A549 (cell line): Measurements from ENCODE around the gene RLBP1. TPM values are rescaled to one million over a fixed set of nuclear protein-coding genes. Genes with fewer than 3 reads are reported as not detected.

ENCODE experiments used
- ATAC-seq, 2 experiments: fragments of 200-7000 bp in 1 of 2; fragments of >200 bp in 1 of 2; cut with Nextera tagmentation in 1 of 2; cut with Tn5 transposase in 1 of 2; 3 replicates each; pipeline versions ENCODE4 v1.8.0 to v1.9.1; 2018 to 2020; ENCODE audit warnings: mild to moderate bottlenecking in 1 of 2, moderate library complexity in 1 of 2
- CTCF ChIA-PET: fragments of 300-600 bp; sonication (Branson Sonifier 250); formaldehyde crosslinking; extraction: SDS; loops from one replicate; lab custom pipeline; 2021; ENCODE audit warnings: antibody characterized with exemption, inconsistent platforms; lab: Yijun Ruan, JAX
- POLR2A ChIA-PET: fragments of 350-600 bp; formaldehyde crosslinking; extraction: SDS; loops from one replicate; lab custom pipeline; 2021; ENCODE audit warnings: antibody characterized with exemption, inconsistent platforms; lab: Yijun Ruan, JAX
- DNase-seq, 2 experiments: peaks; one replicate each; pipeline versions ENCODE4 v3.0.0 to v3.0.0-alpha.2; 2011 to 2016; ENCODE audit warnings: low read depth in 1 of 2, low spot score in 1 of 2
- FAIRE-seq: peaks from 2 replicates; lab custom pipeline; 2011; peaks lifted over from hg19 to GRCh38; lab: Jason Lieb, UNC
- H3K27ac ChIP-seq, 2 experiments: fragments of >200 bp; sonication (Bioruptor Twin); formaldehyde crosslinking; 3 replicates each; pipeline ENCODE4 v1.5.1; 2016 to 2017
- H3K4me1 ChIP-seq: fragments of >200 bp; sonication (Bioruptor Twin); formaldehyde crosslinking; 3 replicates; pipeline ENCODE4 v1.6.1; 2016
- H3K4me2 ChIP-seq: fragments of >200 bp; sonication (Bioruptor Twin); formaldehyde crosslinking; 3 replicates; pipeline ENCODE4 v1.6.1; 2016
- H3K4me3 ChIP-seq: fragments of >200 bp; sonication (Bioruptor Twin); formaldehyde crosslinking; 3 replicates; pipeline ENCODE4 v1.5.1; 2016
- H3K9me3 ChIP-seq: fragments of >200 bp; sonication (Bioruptor Twin); formaldehyde crosslinking; 3 replicates; pipeline ENCODE4 v1.6.1; 2016
- ATOH8 ChIP-seq: fragments of 250-450 bp; sonication (Bioruptor Pico); IDR thresholded peaks from 2 replicates; pipeline ENCODE4 v1.5.0; 2020; ENCODE audit warnings: low read depth, mild to moderate bottlenecking, moderate library complexity
- CBX2 ChIP-seq: fragments of 200-600 bp; sonication (generic); IDR thresholded peaks from 2 replicates; pipeline ENCODE4 v1.6.1; 2016; ENCODE audit warnings: low read depth, mild to moderate bottlenecking, borderline replicate concordance
- CBX8 ChIP-seq: fragments of 200-600 bp; sonication (generic); IDR thresholded peaks from 2 replicates; pipeline ENCODE4 v1.6.1; 2016
- CTCF ChIP-seq: fragments of >200 bp; sonication (Bioruptor Twin); formaldehyde crosslinking; IDR thresholded peaks from 3 replicates; pipeline ENCODE4 v1.5.1; 2016
- E2F6 ChIP-seq: IDR thresholded peaks from 2 replicates; pipeline ENCODE4 v1.6.1; 2012; ENCODE audit warnings: low read depth, borderline replicate concordance
- FOSB ChIP-seq: fragments of 250-450 bp; sonication (Bioruptor Pico); IDR thresholded peaks from 2 replicates; pipeline ENCODE4 v1.5.0; 2020; ENCODE audit warnings: mild to moderate bottlenecking, moderate library complexity
- FOSL2 ChIP-seq, 2 experiments: fragments of 450-650 bp in 1 of 2; fragments of >200 bp in 1 of 2; sonication (Bioruptor Twin) in 1 of 2; formaldehyde crosslinking; IDR thresholded peaks; 2 replicates each; pipeline versions ENCODE4 v1.5.0 to v1.6.1; 2016 to 2020; ENCODE audit warnings: mild to moderate bottlenecking in 1 of 2, moderate library complexity in 1 of 2
- FOXS1 ChIP-seq: fragments of 250-450 bp; sonication (Bioruptor Pico); IDR thresholded peaks from 2 replicates; pipeline ENCODE4 v1.5.0; 2020; ENCODE audit warnings: mild to moderate bottlenecking, moderate library complexity
- GATA3 ChIP-seq: IDR thresholded peaks from 2 replicates; pipeline ENCODE4 v1.6.1; 2012; ENCODE audit warnings: borderline replicate concordance
- HMGXB4 ChIP-seq: fragments of 250-450 bp; sonication (Bioruptor Pico); IDR thresholded peaks from 2 replicates; pipeline ENCODE4 v1.5.0; 2021; ENCODE audit warnings: mild to moderate bottlenecking, moderate library complexity, borderline replicate concordance
- HOXA7 ChIP-seq: fragments of 250-450 bp; sonication (Bioruptor Pico); IDR thresholded peaks from 2 replicates; pipeline ENCODE4 v1.5.0; 2020; ENCODE audit warnings: mild to moderate bottlenecking, moderate library complexity
- JUNB ChIP-seq: fragments of >200 bp; sonication (Bioruptor Twin); formaldehyde crosslinking; IDR thresholded peaks from 2 replicates; pipeline ENCODE4 v1.6.1; 2016
- KDM1A ChIP-seq: fragments of 200-600 bp; sonication (generic); IDR thresholded peaks from 2 replicates; pipeline ENCODE4 v1.6.1; 2016; ENCODE audit warnings: low read depth, mild to moderate bottlenecking
- MAX ChIP-seq: IDR thresholded peaks from 2 replicates; pipeline ENCODE4 v1.6.1; 2012
- MAZ ChIP-seq: fragments of 150-350 bp; IDR thresholded peaks from 2 replicates; pipeline ENCODE4 v1.6.1; 2014; ENCODE audit warnings: antibody characterized with exemption, low read depth, low read length, borderline replicate concordance
- NFE2L2 ChIP-seq: fragments of 150-350 bp; conservative IDR thresholded peaks from 2 replicates; pipeline ENCODE4 v1.6.1; 2014; ENCODE audit warnings: low read length
- NR3C1 ChIP-seq: fragments of >200 bp; sonication (Bioruptor Twin); formaldehyde crosslinking; IDR thresholded peaks from 3 replicates; pipeline ENCODE4 v1.6.1; 2017
- POLR2A ChIP-seq: IDR thresholded peaks from 2 replicates; pipeline ENCODE4 v1.6.1; 2012; ENCODE audit warnings: mild to moderate bottlenecking, low read length
- RAD21 ChIP-seq, 2 experiments: fragments of >200 bp in 1 of 2; sonication (Bioruptor Twin) in 1 of 2; formaldehyde crosslinking in 1 of 2; IDR thresholded peaks in 1 of 2; conservative IDR thresholded peaks in 1 of 2; 2 replicates in 1 of 2; 3 replicates in 1 of 2; pipeline ENCODE4 v1.6.1; 2012 to 2018; ENCODE audit warnings: inconsistent platforms in 1 of 2
- RCOR1 ChIP-seq: fragments of 150-350 bp; IDR thresholded peaks from 2 replicates; pipeline ENCODE4 v1.6.1; 2014; ENCODE audit warnings: antibody characterized with exemption, low read length, low read depth
- REST ChIP-seq: fragments of 200-600 bp; sonication (generic); IDR thresholded peaks from 2 replicates; pipeline ENCODE4 v1.6.1; 2016; ENCODE audit warnings: antibody characterized with exemption, mild to moderate bottlenecking, moderate library complexity
- RFX5 ChIP-seq: fragments of 450-650 bp; IDR thresholded peaks from 2 replicates; pipeline ENCODE4 v1.7.1; 2014; ENCODE audit warnings: antibody characterized with exemption, mild to moderate bottlenecking, moderate library complexity
- SMC3 ChIP-seq: fragments of >200 bp; sonication (Bioruptor Twin); formaldehyde crosslinking; IDR thresholded peaks from 3 replicates; pipeline ENCODE4 v1.6.1; 2018; ENCODE audit warnings: inconsistent platforms
- SREBF2 ChIP-seq: fragments of 450-650 bp; IDR thresholded peaks from 2 replicates; pipeline ENCODE4 v1.6.1; 2014; ENCODE audit warnings: mild to moderate bottlenecking, moderate library complexity
- TP53 ChIP-seq: fragments of 250-450 bp; sonication (Bioruptor Pico); IDR thresholded peaks from 2 replicates; pipeline ENCODE4 v1.5.0; 2021; ENCODE audit warnings: mild to moderate bottlenecking, moderate library complexity
- ZSCAN20 ChIP-seq: fragments of 250-450 bp; sonication (Bioruptor Pico); IDR thresholded peaks from 2 replicates; pipeline ENCODE4 v1.8.0; 2022; ENCODE audit warnings: mild to moderate bottlenecking, moderate library complexity
- WGBS: methylation state at CpG from one replicate; pipeline ENCODE4 v1.1.6; 2017; ENCODE audit errors: missing lambda C conversion rate; 5-methylcytosine and 5-hydroxymethylcytosine counted together
- polyA plus RNA-seq, 4 experiments: library from polyadenylated mRNA; depleted of rRNA in 3 of 4; stranded (reverse); fragments of >200 nt; fragmentation: RNase III in 1 of 4; extraction: RNeasy Plus Mini Kit Qiagen cat#74134 plus additional on column Dnase treatment in 1 of 4; gene quantifications; 2 replicates in 3 of 4; 3 replicates in 1 of 4; pipeline ENCODE4 v1.2.3, GENCODE V29; 2011 to 2017

Gene RLBP1
- polyA plus RNA-seq, 2 of the 4 experiments (the other 2 are of a cell fraction), result not detected

- no peak for TF ChIP-seq GATA3
- no peak for TF ChIP-seq CTCF
- TF ChIP-seq FOSB, result no peak
- no peak for TF ChIP-seq FOXS1
- TF ChIP-seq REST, result no peak
- TF ChIP-seq POLR2A, result no peak
- TF ChIP-seq RCOR1, result no peak
- no peak for TF ChIP-seq KDM1A
- TF ChIP-seq HMGXB4, result no peak
- no peak for TF ChIP-seq NR3C1
- TF ChIP-seq FOSL2 (IDR thresholded peaks at IDR 0.05), result no peak
- TF ChIP-seq FOSL2 (CRISPR knock-in tag; IDR thresholded peaks at IDR 0.05), result no peak
- TF ChIP-seq SREBF2, result no peak
- TF ChIP-seq NFE2L2, result no peak
- TF ChIP-seq SMC3, result no peak
- TF ChIP-seq CBX2, result no peak
- no peak for TF ChIP-seq E2F6
- no peak for TF ChIP-seq RFX5
- no peak for TF ChIP-seq ZSCAN20 (CRISPR knock-in tag)
- ChIA-PET POLR2A (no interaction called here), CTCF (interaction anchor here (1.8 to 15.6 kb wide), 7 partner anchors 10 to 289 kb away, joined by 5 to 141 read pairs (median 9); no protein-coding TSS in a partner anchor)
- ATAC-seq (no peak), FAIRE-seq (no peak), DNase-seq (no peak)
- Histone ChIP-seq H3K9me3 (no peaks in the 10 kb centered on the region), H3K27ac (no peak overlapping the region), H3K4me2 (no peak overlapping the region), H3K4me1 (no peaks in the 10 kb centered on the region), H3K4me3 (no peak overlapping the region)
- 85% methylated on average over 6 of the region's 6 CpGs for WGBS
Measured at GRCh38 chr15:89186803-89187202, 34.6 kb downstream of the RLBP1 start.

- no peaks in the 10 kb centered on the region for H3K9me3 ChIP-seq
- no peak overlapping the region for H3K4me3 ChIP-seq
- ChIA-PET POLR2A (interaction anchor here (0.6 kb wide), 1 partner anchor 113 kb away, joined by 5 read pairs; no protein-coding TSS in a partner anchor), CTCF (interaction anchor here (0.7 to 15.6 kb wide), 5 partner anchors 8 to 128 kb away, joined by 4 to 141 read pairs (median 17); no protein-coding TSS in a partner anchor)
- H3K4me2 ChIP-seq, result no peak overlapping the region
- 97% methylated on average over 12 of the region's 12 CpGs for WGBS
- ATAC-seq (no peak; a peak in 1 of 6 replicates), FAIRE-seq (no peak), DNase-seq (no peak)
- H3K4me1 ChIP-seq, result no peaks in the 10 kb centered on the region
- no peak overlapping the region for H3K27ac ChIP-seq
- no peak for TF ChIP-seq MAX
- no peak for TF ChIP-seq CBX8
- TF ChIP-seq FOSL2 (IDR thresholded peaks at IDR 0.05), result no peak
- no peak for TF ChIP-seq FOSL2 (CRISPR knock-in tag; IDR thresholded peaks at IDR 0.05)
- no peak for TF ChIP-seq CTCF
- TF ChIP-seq HOXA7, result no peak
- TF ChIP-seq SREBF2, result no peak
- TF ChIP-seq MAZ, result no peak
- TF ChIP-seq KDM1A, result no peak
- no peak for TF ChIP-seq RAD21 (conservative IDR thresholded peaks at IDR 0.05 in 1 of 2, IDR thresholded peaks at IDR 0.05 in 1 of 2)
- no peak for TF ChIP-seq ATOH8 (CRISPR knock-in tag)
- no peak for TF ChIP-seq TP53 (CRISPR knock-in tag)
- TF ChIP-seq JUNB, result no peak
- TF ChIP-seq SMC3, result no peak
Measured at GRCh38 chr15:89184886-89185526, 36.4 kb downstream of the RLBP1 start.
